HAP-1 (cell line): ENCODE results near the gene KRTAP10-3.
"Not testable (repeated sequence)": the region's sequence is repeated elsewhere in the genome, so short reads cannot be mapped to it uniquely, and the experiment has no call there.

Experiments
- DNase-seq, 2 experiments: peaks; one replicate each; pipeline ENCODE4 v3.0.0-alpha.2; 2016 to 2020; ENCODE audit warnings: low spot score in 2 of 2
- H3K27me3 ChIP-seq: fragments of 250-450 bp; sonication (Bioruptor Pico); 2 replicates; pipeline ENCODE4 v1.5.1; 2020; ENCODE audit warnings: low read depth, mild to moderate bottlenecking, moderate library complexity
- H3K36me3 ChIP-seq: fragments of 250-450 bp; sonication (Bioruptor Pico); replicated peaks from 2 replicates; pipeline ENCODE4 v1.5.1; 2020; ENCODE audit warnings: mild to moderate bottlenecking
- H3K4me1 ChIP-seq: fragments of 250-450 bp; sonication (Bioruptor Pico); 2 replicates; pipeline ENCODE4 v1.5.1; 2020; ENCODE audit warnings: mild to moderate bottlenecking
- H3K4me3 ChIP-seq: fragments of 250-450 bp; sonication (Bioruptor Pico); 2 replicates; pipeline ENCODE4 v1.5.1; 2020; ENCODE audit warnings: mild to moderate bottlenecking, moderate library complexity
- H3K9me3 ChIP-seq: fragments of 250-450 bp; sonication (Bioruptor Pico); 2 replicates; pipeline ENCODE4 v1.5.1; 2020; ENCODE audit warnings: mild to moderate bottlenecking, moderate library complexity
- in situ Hi-C: fragments of 300-500 bp; cut with MboI; formaldehyde crosslinking; loops from 3 replicates; pipeline ENCODE4 v1.14.3; 2020; ENCODE audit warnings: low sequenced_read_pairs, inconsistent platforms, mixed read lengths

KRTAP10-3 gene

GRCh38 chr21:44558695-44559094, at the start of gene KRTAP10-3:
TSS of gene KRTAP10-3 (minus strand) at chr21:44558795. CDS start at chr21:44558715, 80 bp downstream.
- in situ Hi-C loops, result no loop called here
- no peaks in the 10 kb centered on the region for H3K4me1 ChIP-seq
- no peaks in the 10 kb centered on the region for H3K36me3 ChIP-seq
- DNase-seq, result no peak
- no peak within 1 kb of the TSS for H3K4me3 ChIP-seq
- H3K27me3 ChIP-seq, result peaks cover 19% of the 10 kb centered on the region
- H3K9me3 ChIP-seq, result no peaks in the 10 kb centered on the region

GRCh38 chr21:44606495-44606894, 47.9 kb upstream of the KRTAP10-3 start:
- no peaks in the 10 kb centered on the region for H3K36me3 ChIP-seq
- no peaks in the 10 kb centered on the region for H3K27me3 ChIP-seq
- H3K4me1 ChIP-seq, result no peaks in the 10 kb centered on the region
- in situ Hi-C loops, result no loop called here
- no peak for DNase-seq
- H3K4me3 ChIP-seq, result no peak overlapping the region
- no peaks in the 10 kb centered on the region; the same call in 1 of the 2 replicates for H3K9me3 ChIP-seq

GRCh38 chr21:44603911-44604310, 45.3 kb upstream of the KRTAP10-3 start:
- Histone ChIP-seq H3K9me3 (no peaks in the 10 kb centered on the region), H3K36me3 (no peaks in the 10 kb centered on the region), H3K4me1 (no peaks in the 10 kb centered on the region), H3K27me3 (no peaks in the 10 kb centered on the region), H3K4me3 (no peak overlapping the region)
- in situ Hi-C loops, result no loop called here
- DNase-seq, result no peak

- Histone ChIP-seq H3K27me3 (no peaks in the 10 kb centered on the region), H3K4me1 (no peaks in the 10 kb centered on the region), H3K36me3 (no peaks in the 10 kb centered on the region), H3K9me3 (no peaks in the 10 kb centered on the region), H3K4me3 (no peak overlapping the region)
- no peak for DNase-seq
- in situ Hi-C loops, result no loop called here
Measured at GRCh38 chr21:44603109-44603875, 44.7 kb upstream of the KRTAP10-3 start.

GRCh38 chr21:44602463-44602850, 43.9 kb upstream of the KRTAP10-3 start:
- in situ Hi-C loops, result no loop called here
- no peak for DNase-seq
- Histone ChIP-seq H3K4me1 (no peaks in the 10 kb centered on the region), H3K36me3 (no peaks in the 10 kb centered on the region), H3K4me3 (no peak overlapping the region), H3K27me3 (no peaks in the 10 kb centered on the region), H3K9me3 (no peaks in the 10 kb centered on the region)

GRCh38 chr21:44601596-44602462, 43.2 kb upstream of the KRTAP10-3 start:
- Histone ChIP-seq H3K9me3 (no peaks in the 10 kb centered on the region), H3K27me3 (0 out of 2 replicates have a peak, but pooled peaks cover 2% of the 10 kb centered on the region), H3K4me1 (no peaks in the 10 kb centered on the region), H3K36me3 (no peaks in the 10 kb centered on the region), H3K4me3 (no peak overlapping the region)
- DNase-seq, result no peak
- in situ Hi-C loops, result no loop called here

GRCh38 chr21:44601091-44601490, 42.5 kb upstream of the KRTAP10-3 start:
- H3K4me1 ChIP-seq, H3K9me3 ChIP-seq, H3K27me3 ChIP-seq, H3K4me3 ChIP-seq, in situ Hi-C loops, DNase-seq, H3K36me3 ChIP-seq: not testable (repeated sequence)

- H3K9me3 ChIP-seq, H3K27me3 ChIP-seq, DNase-seq, H3K4me1 ChIP-seq, H3K4me3 ChIP-seq, in situ Hi-C loops, H3K36me3 ChIP-seq: not testable (repeated sequence)
Measured at GRCh38 chr21:44600118-44600978, 41.8 kb upstream of the KRTAP10-3 start, which contains the start of gene KRTAP10-7. TSS of gene KRTAP10-7 (plus strand) at chr21:44600597. CDS start at chr21:44600622, 25 bp downstream.

GRCh38 chr21:44599264-44600029, 40.9 kb upstream of the KRTAP10-3 start:
- in situ Hi-C loops, result no loop called here
- H3K36me3 ChIP-seq, result no peaks in the 10 kb centered on the region
- H3K27me3 ChIP-seq, result 0 out of 2 replicates have a peak, but pooled peaks cover 4% of the 10 kb centered on the region
- H3K4me1 ChIP-seq, result no peaks in the 10 kb centered on the region
- no peaks in the 10 kb centered on the region for H3K9me3 ChIP-seq
- H3K4me3 ChIP-seq, result no peak overlapping the region
- no peak for DNase-seq

GRCh38 chr21:44598061-44598460, 39.5 kb upstream of the KRTAP10-3 start:
- Histone ChIP-seq H3K27me3 (0 out of 2 replicates have a peak, but pooled peaks cover 4% of the 10 kb centered on the region), H3K9me3 (no peaks in the 10 kb centered on the region), H3K36me3 (no peaks in the 10 kb centered on the region), H3K4me1 (no peaks in the 10 kb centered on the region), H3K4me3 (no peak overlapping the region)
- in situ Hi-C loops, result no loop called here
- peak; percentile 16 to 37 for DNase-seq

- Histone ChIP-seq H3K9me3 (no peaks in the 10 kb centered on the region), H3K36me3 (no peaks in the 10 kb centered on the region), H3K4me1 (no peaks in the 10 kb centered on the region), H3K27me3 (0 out of 2 replicates have a peak, but pooled peaks cover 4% of the 10 kb centered on the region), H3K4me3 (no peak overlapping the region)
- in situ Hi-C loops, result no loop called here
- no peak for DNase-seq
Measured at GRCh38 chr21:44596068-44596725, 37.6 kb upstream of the KRTAP10-3 start.

GRCh38 chr21:44595524-44595923, 36.9 kb upstream of the KRTAP10-3 start:
- in situ Hi-C loops, result no loop called here
- Histone ChIP-seq H3K4me3 (no peak overlapping the region), H3K36me3 (no peaks in the 10 kb centered on the region)

More at GRCh38 chr21:44595524-44595923, 36.9 kb upstream of the KRTAP10-3 start:
- DNase-seq, result no peak
- Histone ChIP-seq H3K9me3 (no peaks in the 10 kb centered on the region), H3K27me3 (0 out of 2 replicates have a peak, but pooled peaks cover 4% of the 10 kb centered on the region), H3K4me1 (no peaks in the 10 kb centered on the region)
